ENCODE measurements around the gene GRP. TPM values are rescaled to one million over a fixed set of nuclear protein-coding genes. Genes with fewer than 3 reads are reported as not detected.

The GRP gene
- polyA plus RNA-seq, 3 donors: not detected

- Histone ChIP-seq H4K20me1 (ENCODE audit: insufficient read depth, low read length) (no peaks in the 10 kb centered on the region), H2AFZ (ENCODE audit: insufficient read depth, low read depth, low read length, poor library complexity, severe bottlenecking) (no peak overlapping the region), H3K27ac (ENCODE audit: low read depth in 1 of 2, low read length in 2 of 2) (no peak overlapping the region), H3K9me3 (replicated peaks in 1 of 2; ENCODE audit: control insufficient read depth in 1 of 2, insufficient read depth in 1 of 2, low read length in 2 of 2) (no peaks in the 10 kb centered on the region), H3K4me1 (ENCODE audit: control insufficient read depth in 1 of 2, insufficient read depth in 2 of 2, low read length in 2 of 2) (no peaks in the 10 kb centered on the region), H3K4me3 (replicated peaks in 1 of 3; ENCODE audit: low read depth in 2 of 3, low read length in 3 of 3) (no peak overlapping the region), H3K36me3 (replicated peaks in 1 of 2; ENCODE audit: control insufficient read depth in 1 of 2, insufficient read depth in 2 of 2, low read length in 2 of 2) (no peaks in the 10 kb centered on the region), H3K4me2 (replicated peaks; ENCODE audit: extremely low read depth, low read length, poor library complexity, severe bottlenecking) (no peak overlapping the region), H3K9ac (ENCODE audit: insufficient read depth, low read length, poor library complexity, severe bottlenecking) (no peak overlapping the region), H3K79me2 (ENCODE audit: insufficient read depth, low read length) (no peaks in the 10 kb centered on the region), H3K27me3 (ENCODE audit: control insufficient read depth in 2 of 2, insufficient read depth in 2 of 2, low read length in 2 of 2) (peaks cover 0 to 4% of the 10 kb centered on the region in 2 donors)
- WGBS (ENCODE audit: insufficient coverage): 100% methylated on average over 1 of the region's 6 CpGs
- Mint-ChIP-seq H3K4me3 (no peak overlapping the region), H3K27ac (no peak overlapping the region), H3K9me3 (peaks cover 0 to 4% (median 0%) of the 10 kb centered on the region in 7 donors), H3K4me1 (no peaks in the 10 kb centered on the region), H3K27me3 (ENCODE audit: low read depth in 3 of 3) (peaks cover 9 to 11% (median 10%) of the 10 kb centered on the region in 3 donors), H3K36me3 (no peaks in the 10 kb centered on the region)
- intact Hi-C loops (cut with micrococcal nuclease): no loop called here
- no peak for DNase-seq
- no peak for TF ChIP-seq CTCF (IDR thresholded peaks at IDR 0.05)
These were observed 13.1 kb downstream of the GRP start for GRCh38 chr18:59233017-59233410.

GRCh38 chr18:59238385-59238784 is 18.4 kb downstream of the GRP start:
- H3K27ac Mint-ChIP-seq: peak overlapping the region in 1 of 7 donors; percentile 5

More at GRCh38 chr18:59238385-59238784, 18.4 kb downstream of the GRP start:
- no peak overlapping the region for H3K4me3 Mint-ChIP-seq
- intact Hi-C loops (cut with micrococcal nuclease): no loop called here
- no peaks in the 10 kb centered on the region for H3K4me1 Mint-ChIP-seq
- no peaks in the 10 kb centered on the region for H3K36me3 Mint-ChIP-seq
- no peak overlapping the region for H3K27ac ChIP-seq (ENCODE audit: low read depth in 1 of 2, low read length in 2 of 2)
- H3K4me2 ChIP-seq (replicated peaks; ENCODE audit: extremely low read depth, low read length, poor library complexity, severe bottlenecking): no peak overlapping the region
- DNase-seq: no peak
- no peaks in the 10 kb centered on the region for H3K4me1 ChIP-seq (ENCODE audit: control insufficient read depth in 1 of 2, insufficient read depth in 2 of 2, low read length in 2 of 2)
- H3K9me3 ChIP-seq (replicated peaks in 1 of 2; ENCODE audit: control insufficient read depth in 1 of 2, insufficient read depth in 1 of 2, low read length in 2 of 2): no peaks in the 10 kb centered on the region
- H4K20me1 ChIP-seq (ENCODE audit: insufficient read depth, low read length): no peaks in the 10 kb centered on the region
- H3K4me3 ChIP-seq (replicated peaks in 1 of 3; ENCODE audit: low read depth in 2 of 3, low read length in 3 of 3): no peak overlapping the region
- no peak for TF ChIP-seq CTCF (IDR thresholded peaks at IDR 0.05)
- H3K9ac ChIP-seq (ENCODE audit: insufficient read depth, low read length, poor library complexity, severe bottlenecking): no peak overlapping the region
- no peaks in the 10 kb centered on the region for H3K79me2 ChIP-seq (ENCODE audit: insufficient read depth, low read length)
- H3K27me3 Mint-ChIP-seq (ENCODE audit: low read depth in 3 of 3): peaks cover 1 to 9% (median 5%) of the 10 kb centered on the region in 3 donors
- H3K9me3 Mint-ChIP-seq: peaks cover 0 to 4% (median 0%) of the 10 kb centered on the region in 7 donors
- H3K36me3 ChIP-seq (replicated peaks in 1 of 2; ENCODE audit: control insufficient read depth in 1 of 2, insufficient read depth in 2 of 2, low read length in 2 of 2): no peaks in the 10 kb centered on the region
- no peak overlapping the region for H2AFZ ChIP-seq (ENCODE audit: insufficient read depth, low read depth, low read length, poor library complexity, severe bottlenecking)
- H3K27me3 ChIP-seq (ENCODE audit: control insufficient read depth in 2 of 2, insufficient read depth in 2 of 2, low read length in 2 of 2): no peaks in the 10 kb centered on the region

Measured in CD14-positive monocyte (primary cell).